ENCODE results near the gene SYNDIG1L.

Gene SYNDIG1L

GRCh38 chr14:74444866-74445265, 18.9 kb upstream of the SYNDIG1L start:
- Histone ChIP-seq H3K9ac (ENCODE audit: low read length) (no peak overlapping the region), H3K9me3 (ENCODE audit: insufficient read depth, low read length) (no peaks in the 10 kb centered on the region), H3K27me3 (ENCODE audit: low read length) (no peaks in the 10 kb centered on the region), H3K4me3 (ENCODE audit: insufficient read depth, low read length, poor library complexity, severe bottlenecking) (no peak overlapping the region), H3F3A (ENCODE audit: insufficient read depth) (no peaks in the 10 kb centered on the region), H3K9me2 (replicated peaks; ENCODE audit: insufficient read depth, low read length) (no peaks in the 10 kb centered on the region), H2AFZ (ENCODE audit: low read depth, low read length, severe bottlenecking) (no peak overlapping the region), H3K79me2 (ENCODE audit: insufficient read depth, low read length) (no peaks in the 10 kb centered on the region), H3K36me3 (ENCODE audit: low read length) (no peaks in the 10 kb centered on the region), H3K27ac (ENCODE audit: low read depth, low read length) (no peak overlapping the region), H4K20me1 (ENCODE audit: low read depth, low read length) (no peaks in the 10 kb centered on the region), H3K4me2 (ENCODE audit: low read depth, low read length, poor library complexity, severe bottlenecking) (no peak overlapping the region)
- no peak for TF ChIP-seq EZH2phosphoT487 (conservative IDR thresholded peaks at IDR 0.05; ENCODE audit: low read length)
- TF ChIP-seq, protein P1, sequence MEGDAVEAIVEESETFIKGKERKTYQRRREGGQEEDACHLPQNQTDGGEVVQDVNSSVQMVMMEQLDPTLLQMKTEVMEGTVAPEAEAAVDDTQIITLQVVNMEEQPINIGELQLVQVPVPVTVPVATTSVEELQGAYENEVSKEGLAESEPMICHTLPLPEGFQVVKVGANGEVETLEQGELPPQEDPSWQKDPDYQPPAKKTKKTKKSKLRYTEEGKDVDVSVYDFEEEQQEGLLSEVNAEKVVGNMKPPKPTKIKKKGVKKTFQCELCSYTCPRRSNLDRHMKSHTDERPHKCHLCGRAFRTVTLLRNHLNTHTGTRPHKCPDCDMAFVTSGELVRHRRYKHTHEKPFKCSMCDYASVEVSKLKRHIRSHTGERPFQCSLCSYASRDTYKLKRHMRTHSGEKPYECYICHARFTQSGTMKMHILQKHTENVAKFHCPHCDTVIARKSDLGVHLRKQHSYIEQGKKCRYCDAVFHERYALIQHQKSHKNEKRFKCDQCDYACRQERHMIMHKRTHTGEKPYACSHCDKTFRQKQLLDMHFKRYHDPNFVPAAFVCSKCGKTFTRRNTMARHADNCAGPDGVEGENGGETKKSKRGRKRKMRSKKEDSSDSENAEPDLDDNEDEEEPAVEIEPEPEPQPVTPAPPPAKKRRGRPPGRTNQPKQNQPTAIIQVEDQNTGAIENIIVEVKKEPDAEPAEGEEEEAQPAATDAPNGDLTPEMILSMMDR (IDR thresholded peaks at IDR 0.05; ENCODE audit: insufficient read depth, low read length, poor library complexity, severe bottlenecking) = no peak

DNA sequence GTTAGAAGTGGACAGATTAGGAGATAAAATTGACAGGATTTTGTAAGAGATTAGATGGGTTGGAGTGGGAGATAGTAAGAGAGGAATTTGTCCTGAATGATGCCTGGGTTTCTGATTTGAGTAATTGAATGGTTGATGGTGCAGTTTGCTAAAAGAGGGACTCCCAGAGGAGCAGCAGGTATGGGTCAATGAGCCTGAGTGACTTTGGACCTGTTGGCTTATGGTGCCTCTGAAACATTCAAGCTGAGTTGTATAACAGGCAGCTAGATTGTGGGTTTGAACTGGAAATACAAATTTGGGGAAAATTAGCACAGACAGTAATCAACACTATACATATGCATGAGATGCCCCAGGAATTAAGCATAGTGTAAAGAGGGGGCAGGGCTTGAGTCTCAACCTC, 16.7 kb upstream of the SYNDIG1L start:
- H3K36me3 ChIP-seq (ENCODE audit: low read length) = no peaks in the 10 kb centered on the region
- H3K9me3 ChIP-seq (ENCODE audit: insufficient read depth, low read length) = no peaks in the 10 kb centered on the region
- H3K9me2 ChIP-seq (replicated peaks; ENCODE audit: insufficient read depth, low read length) = no peaks in the 10 kb centered on the region
- H2AFZ ChIP-seq (ENCODE audit: low read depth, low read length, severe bottlenecking) = no peak overlapping the region
- H3K9ac ChIP-seq (ENCODE audit: low read length) = no peak overlapping the region
- no peak for TF ChIP-seq EZH2phosphoT487 (conservative IDR thresholded peaks at IDR 0.05; ENCODE audit: low read length)
- TF ChIP-seq, protein P1 (IDR thresholded peaks at IDR 0.05; ENCODE audit: insufficient read depth, low read length, poor library complexity, severe bottlenecking) = no peak
- no peak overlapping the region for H3K4me2 ChIP-seq (ENCODE audit: low read depth, low read length, poor library complexity, severe bottlenecking)
- no peak overlapping the region for H3K27ac ChIP-seq (ENCODE audit: low read depth, low read length)
- no peak overlapping the region for H3K4me3 ChIP-seq (ENCODE audit: insufficient read depth, low read length, poor library complexity, severe bottlenecking)
- H3F3A ChIP-seq (ENCODE audit: insufficient read depth) = no peaks in the 10 kb centered on the region
- H4K20me1 ChIP-seq (ENCODE audit: low read depth, low read length) = no peaks in the 10 kb centered on the region
- no peaks in the 10 kb centered on the region for H3K79me2 ChIP-seq (ENCODE audit: insufficient read depth, low read length)
- no peaks in the 10 kb centered on the region for H3K27me3 ChIP-seq (ENCODE audit: low read length)

GRCh38 chr14:74441113-74441512, 15.1 kb upstream of the SYNDIG1L start:
- Histone ChIP-seq H3K27ac (ENCODE audit: low read depth, low read length) (no peak overlapping the region), H3K9ac (ENCODE audit: low read length) (no peak overlapping the region), H3K9me3 (ENCODE audit: insufficient read depth, low read length) (no peaks in the 10 kb centered on the region), H3K4me3 (ENCODE audit: insufficient read depth, low read length, poor library complexity, severe bottlenecking) (no peak overlapping the region), H3K36me3 (ENCODE audit: low read length) (no peaks in the 10 kb centered on the region), H3K4me2 (ENCODE audit: low read depth, low read length, poor library complexity, severe bottlenecking) (no peak overlapping the region), H4K20me1 (ENCODE audit: low read depth, low read length) (no peaks in the 10 kb centered on the region), H3K9me2 (replicated peaks; ENCODE audit: insufficient read depth, low read length) (no peaks in the 10 kb centered on the region), H3F3A (ENCODE audit: insufficient read depth) (no peaks in the 10 kb centered on the region), H2AFZ (ENCODE audit: low read depth, low read length, severe bottlenecking) (no peak overlapping the region), H3K27me3 (ENCODE audit: low read length) (no peaks in the 10 kb centered on the region), H3K79me2 (ENCODE audit: insufficient read depth, low read length) (no peaks in the 10 kb centered on the region)
- TF ChIP-seq, protein P1 (IDR thresholded peaks at IDR 0.05; ENCODE audit: insufficient read depth, low read length, poor library complexity, severe bottlenecking) = no peak
- no peak for TF ChIP-seq EZH2phosphoT487 (conservative IDR thresholded peaks at IDR 0.05; ENCODE audit: low read length)

Measured in SU-DHL-6 (cell line).